HTR-8/SVneo (cell line): ENCODE results near the gene RHOU.

Experiments used
- DNase-seq: peaks from one replicate; pipeline ENCODE4 v3.0.0; 2011; ENCODE audit warnings: low spot score, mixed read lengths; ENCODE audit not compliant: insufficient read length
- FAIRE-seq: peaks from 2 replicates; lab custom pipeline; 2011; peaks lifted over from hg19 to GRCh38; lab: Jason Lieb, UNC

Gene RHOU

GRCh38 chr1:228735871-228736586 lies 750 bp downstream of the RHOU start:
- peak; percentile 25 for DNase-seq
- no peak for FAIRE-seq

- no peak for FAIRE-seq
- DNase-seq: no peak
Observed at GRCh38 chr1:228736844-228737445, 1.7 kb downstream of the RHOU start.

DNA sequence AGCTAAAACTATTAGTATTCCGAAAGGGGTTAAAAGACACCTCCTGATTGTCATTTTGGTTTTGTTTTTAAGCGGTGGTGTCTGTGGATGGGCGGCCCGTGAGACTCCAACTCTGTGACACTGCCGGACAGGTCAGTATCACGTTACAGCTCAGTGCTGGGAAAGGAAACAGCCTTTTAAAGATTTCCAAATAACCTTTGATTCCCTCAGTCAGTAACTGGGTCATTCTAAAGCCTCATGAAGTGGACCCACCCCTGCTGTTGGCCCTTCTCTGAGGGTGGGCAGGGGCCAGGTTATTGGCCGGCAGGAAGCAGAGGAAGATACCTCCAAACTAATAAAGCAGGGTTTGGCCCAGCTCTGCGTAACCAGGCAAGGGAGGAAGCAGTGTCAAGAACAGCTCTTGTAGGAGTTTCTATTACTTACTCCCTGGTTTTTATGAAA lies 2.3 kb downstream of the RHOU start:
- DNase-seq (no peak), FAIRE-seq (no peak)

DNA sequence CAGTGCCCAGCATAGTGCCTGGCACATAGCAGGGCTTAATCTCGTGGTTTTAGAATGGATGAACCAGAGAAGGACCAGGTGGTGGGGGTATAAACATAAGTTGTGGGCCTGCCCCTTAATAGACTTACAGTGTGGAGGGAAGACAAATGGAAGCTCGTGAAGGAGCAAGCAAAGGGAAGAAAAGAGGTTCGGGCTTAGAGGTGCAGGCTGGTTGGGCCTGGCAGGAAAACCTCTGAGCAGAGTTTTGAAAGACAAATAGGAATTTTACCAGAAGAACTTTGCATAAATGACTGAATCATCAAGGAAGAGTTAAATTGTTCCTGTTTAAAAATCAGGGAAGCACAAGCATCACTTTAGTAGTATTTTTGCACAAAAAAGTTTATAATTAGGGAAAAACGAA lies 4.5 kb downstream of the RHOU start:
- no peak for DNase-seq
- no peak for FAIRE-seq

DNA sequence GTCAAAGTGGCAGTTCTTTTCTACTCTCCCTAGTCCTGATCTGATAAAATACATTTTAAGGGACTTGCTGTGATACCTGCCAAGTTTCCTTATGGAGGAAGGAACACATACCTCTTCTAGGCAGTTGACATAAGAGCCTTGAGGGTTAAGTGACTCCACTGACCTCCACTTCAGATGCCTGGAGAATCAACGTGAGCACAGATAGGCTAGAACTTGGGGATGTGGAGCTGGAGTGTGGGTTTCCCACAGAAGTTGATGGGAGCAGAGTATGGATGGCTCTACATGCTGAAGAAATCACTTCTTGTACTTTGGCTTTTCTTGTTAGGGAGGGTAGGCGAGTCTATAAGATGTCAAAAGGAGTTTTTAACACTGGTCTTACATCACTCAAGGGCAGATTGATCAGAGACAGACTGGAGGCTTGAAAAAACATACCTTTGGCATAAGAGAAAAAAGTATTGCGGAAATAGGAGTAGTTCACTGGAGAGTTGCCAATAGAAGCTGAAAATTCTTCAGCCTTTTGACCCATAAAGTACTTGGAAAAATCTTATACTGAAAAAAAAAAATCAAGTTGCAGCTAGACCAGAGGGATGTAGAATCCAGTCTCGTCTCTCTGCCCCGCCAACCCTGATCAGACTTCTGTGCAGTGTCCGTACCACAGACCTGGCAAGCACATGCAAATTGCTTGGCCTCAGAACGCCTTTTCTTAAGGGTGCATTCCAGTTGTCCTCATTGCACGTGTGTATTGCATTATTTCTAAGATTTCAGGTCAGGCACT lies 5.5 kb downstream of the RHOU start:
- FAIRE-seq (no peak), DNase-seq (no peak)

DNA sequence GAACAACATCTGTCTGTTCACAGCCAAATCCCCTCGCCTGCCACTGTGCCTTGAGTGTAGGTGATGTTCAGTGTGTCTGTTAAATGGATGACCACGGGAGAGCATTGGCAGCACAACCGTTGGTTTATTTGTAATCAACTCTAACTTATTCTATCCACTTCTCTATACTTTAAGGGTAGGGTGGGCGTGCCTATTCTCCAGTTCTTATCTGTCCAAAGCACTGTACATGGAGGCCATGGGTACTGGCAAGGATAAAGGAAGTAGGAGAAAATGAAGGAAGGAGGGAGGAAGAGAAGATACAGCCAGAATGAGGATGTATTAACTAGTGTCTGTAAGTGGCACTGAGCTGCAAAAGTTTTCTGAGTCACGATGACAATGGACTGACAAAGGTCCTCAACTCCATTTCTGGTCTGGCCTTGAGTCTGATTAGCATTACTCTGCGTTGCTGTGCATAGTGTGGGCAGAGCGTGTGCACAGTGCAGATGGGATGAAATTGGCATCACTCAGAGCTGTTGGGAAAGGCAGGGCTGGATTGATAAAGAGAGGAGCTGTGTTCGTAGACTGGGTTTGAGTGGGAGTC lies 7.1 kb downstream of the RHOU start:
- DNase-seq (no peak), FAIRE-seq (no peak)

DNA sequence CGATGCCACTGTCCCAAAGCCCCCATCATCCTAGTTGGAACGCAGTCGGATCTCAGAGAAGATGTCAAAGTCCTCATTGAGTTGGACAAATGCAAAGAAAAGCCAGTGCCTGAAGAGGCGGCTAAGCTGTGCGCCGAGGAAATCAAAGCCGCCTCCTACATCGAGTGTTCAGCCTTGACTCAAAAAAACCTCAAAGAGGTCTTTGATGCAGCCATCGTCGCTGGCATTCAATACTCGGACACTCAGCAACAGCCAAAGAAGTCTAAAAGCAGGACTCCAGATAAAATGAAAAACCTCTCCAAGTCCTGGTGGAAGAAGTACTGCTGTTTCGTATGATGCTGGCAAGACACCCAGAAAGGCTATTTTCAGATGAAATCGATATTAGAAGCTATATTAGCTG lies 8.1 kb downstream of the RHOU start:
- no peak for DNase-seq
- FAIRE-seq: no peak

DNA sequence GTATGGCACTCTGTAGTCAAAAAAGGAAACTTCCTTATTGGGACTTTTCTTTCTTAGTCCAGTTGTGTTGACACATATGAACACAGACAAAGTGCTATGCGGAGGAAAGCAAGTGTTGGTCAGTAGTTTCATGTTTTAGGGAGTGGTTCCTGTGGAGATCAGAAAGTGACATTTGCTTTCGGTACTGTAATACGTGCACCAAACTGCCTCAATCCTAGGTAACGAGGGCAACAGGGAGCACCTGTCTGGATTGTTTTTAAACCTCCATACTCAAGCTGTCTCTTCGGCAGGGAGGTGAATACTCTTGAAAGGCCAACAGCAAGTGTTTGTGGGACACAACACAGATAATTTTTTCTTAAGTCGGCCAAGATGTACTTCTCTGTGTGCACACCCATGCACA lies 9.1 kb downstream of the RHOU start:
- DNase-seq: no peak
- no peak for FAIRE-seq

DNA sequence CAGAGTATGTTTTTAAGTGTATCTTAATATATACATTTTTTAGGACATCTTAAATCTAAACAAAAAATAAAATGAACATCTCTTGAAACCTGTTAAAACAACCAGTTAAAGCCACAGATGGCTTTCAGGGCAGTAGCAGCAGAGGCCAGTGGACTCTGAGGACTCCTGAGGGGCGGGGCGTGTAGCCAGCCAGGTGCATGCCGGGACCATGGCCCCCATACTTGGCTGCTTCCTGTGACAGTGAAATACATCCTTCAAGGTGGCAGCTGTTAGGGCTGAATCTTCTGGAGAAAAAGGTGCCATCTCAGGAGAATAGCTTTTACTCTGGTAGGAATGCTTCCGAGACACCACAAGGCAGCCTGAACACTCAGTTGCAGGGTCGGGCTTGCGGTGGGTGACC lies 9.6 kb downstream of the RHOU start:
- DNase-seq: no peak
- FAIRE-seq: no peak

- no peak for DNase-seq
- no peak for FAIRE-seq
Observed at GRCh38 chr1:228745497-228745896, 10.2 kb downstream of the RHOU start.

GRCh38 chr1:228747301-228747935 lies 12.1 kb downstream of the RHOU start:
- FAIRE-seq: no peak
- DNase-seq: no peak

DNA sequence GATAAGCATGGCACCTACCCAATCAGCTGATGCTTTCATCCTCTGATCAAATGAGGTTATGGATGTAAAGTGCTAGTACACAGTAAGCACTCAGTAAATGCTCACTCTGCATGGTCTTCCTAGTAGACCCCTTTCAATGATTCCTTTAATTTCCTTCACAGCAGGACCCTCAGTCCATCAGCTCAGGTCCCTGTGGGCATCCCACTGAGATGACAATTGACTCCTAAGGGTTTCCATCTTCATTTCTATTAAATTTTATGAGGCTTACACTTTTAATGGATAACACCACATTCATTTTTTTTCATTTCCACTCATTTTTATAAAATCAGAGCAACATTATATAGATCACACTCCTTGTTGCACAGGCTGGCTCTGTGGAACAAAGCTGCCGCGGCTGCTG lies 12.8 kb downstream of the RHOU start:
- DNase-seq (no peak), FAIRE-seq (no peak)

GRCh38 chr1:228748431-228748830 lies 13.2 kb downstream of the RHOU start:
- FAIRE-seq (no peak), DNase-seq (no peak)

- no peak for DNase-seq
- FAIRE-seq: no peak
Observed at GRCh38 chr1:228749765-228750164, 14.5 kb downstream of the RHOU start.

DNA sequence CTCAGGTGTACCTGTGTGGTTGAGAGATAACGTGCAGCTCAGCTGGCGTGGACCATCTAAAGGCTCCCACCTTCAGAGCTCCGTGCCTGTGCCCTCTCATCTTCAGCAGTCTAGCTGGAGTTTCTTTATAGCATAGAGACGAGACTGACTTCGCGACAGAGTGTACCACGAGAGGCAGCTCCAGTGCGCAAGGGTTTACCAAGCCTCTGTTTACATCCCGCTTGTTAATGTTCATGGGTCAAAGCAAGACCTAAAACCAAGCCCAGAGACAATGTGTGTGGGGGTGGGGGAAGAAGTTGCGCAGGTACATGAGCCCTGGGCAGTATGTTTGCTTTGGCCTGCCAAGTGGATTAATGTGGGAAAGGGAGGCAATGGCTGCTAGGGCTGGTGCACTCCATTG lies 15.6 kb downstream of the RHOU start:
- DNase-seq (no peak), FAIRE-seq (no peak)

DNA sequence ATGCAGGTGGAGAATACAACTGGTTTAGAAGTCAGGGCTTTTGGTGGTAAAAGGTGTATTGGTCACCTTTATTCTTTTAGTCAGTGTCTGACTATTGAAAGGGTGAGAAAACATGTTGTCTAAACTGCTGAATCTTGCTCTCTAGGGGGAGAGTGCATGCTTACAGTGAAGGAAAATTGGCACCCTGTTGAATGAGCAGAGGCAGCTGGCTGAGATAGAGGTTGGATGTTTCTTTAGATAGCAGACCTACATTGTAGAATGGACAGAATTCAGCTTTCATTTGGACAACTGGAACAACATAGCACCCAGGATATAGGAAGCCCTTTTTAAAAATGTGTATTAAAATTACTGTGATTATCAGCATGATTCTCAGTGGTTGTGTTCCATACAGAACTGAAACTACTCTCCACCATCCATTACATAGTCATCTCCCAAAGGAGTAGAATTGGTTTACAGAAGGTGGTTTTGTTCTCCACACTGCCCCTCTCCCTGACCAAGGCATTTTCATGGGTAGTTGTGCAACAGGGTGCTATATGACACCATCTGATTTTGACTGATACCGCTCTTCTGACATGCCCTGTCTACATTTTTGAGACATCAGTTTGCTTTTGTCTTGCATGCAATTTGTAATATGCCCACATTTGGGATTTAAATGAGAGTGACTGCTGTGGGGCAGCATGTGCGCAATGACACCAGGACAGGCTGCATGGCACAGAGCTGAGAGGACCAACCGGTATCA lies 16.2 kb downstream of the RHOU start:
- FAIRE-seq (no peak), DNase-seq (no peak)

DNA sequence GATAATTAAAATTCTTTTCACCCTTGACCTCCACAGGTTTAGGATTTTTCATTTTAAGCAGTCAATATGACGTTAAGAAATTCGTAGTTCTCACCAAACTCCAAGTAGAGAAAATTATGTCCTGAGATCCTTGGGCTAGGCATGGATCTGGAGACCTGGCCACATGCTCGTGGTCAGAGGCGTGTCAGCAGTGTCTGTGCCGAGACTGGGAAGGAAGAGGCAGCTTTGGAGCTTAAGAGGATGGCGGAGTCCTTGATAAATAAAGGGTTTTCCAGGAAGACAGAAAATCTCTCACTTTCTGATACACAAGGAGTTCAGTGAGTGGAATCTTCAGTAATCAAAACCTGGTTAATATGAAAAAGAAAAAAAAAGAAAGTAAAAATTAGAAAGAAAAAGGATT lies 17.0 kb downstream of the RHOU start:
- FAIRE-seq (no peak), DNase-seq (no peak)

DNA sequence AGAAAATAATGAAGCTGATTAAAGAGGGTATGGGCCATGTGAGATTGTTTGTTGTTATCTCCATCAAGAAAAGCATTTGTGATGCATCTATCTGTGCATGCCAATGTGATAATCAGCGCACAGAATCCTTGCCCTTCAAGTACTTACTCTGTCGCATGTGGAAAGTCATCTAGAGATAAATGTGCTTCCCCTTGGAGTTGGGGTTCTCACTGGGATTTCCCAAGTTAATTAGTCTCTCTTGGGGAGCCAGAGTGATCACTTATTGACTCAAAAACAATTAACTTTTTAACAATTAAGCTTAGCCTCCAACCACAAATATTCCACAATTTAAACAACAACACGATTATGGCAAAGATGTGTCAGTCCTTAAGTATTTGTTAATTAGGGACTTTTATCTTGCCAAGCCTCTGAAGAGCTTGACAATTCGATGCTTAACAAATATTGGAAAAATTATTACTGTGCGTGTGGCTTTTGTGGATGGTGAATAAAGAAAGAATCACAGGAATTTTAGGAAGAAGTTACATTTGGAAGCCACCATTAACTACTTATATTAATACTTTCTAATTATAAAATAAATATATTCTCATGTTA lies 17.5 kb downstream of the RHOU start:
- no peak for DNase-seq
- no peak for FAIRE-seq

DNA sequence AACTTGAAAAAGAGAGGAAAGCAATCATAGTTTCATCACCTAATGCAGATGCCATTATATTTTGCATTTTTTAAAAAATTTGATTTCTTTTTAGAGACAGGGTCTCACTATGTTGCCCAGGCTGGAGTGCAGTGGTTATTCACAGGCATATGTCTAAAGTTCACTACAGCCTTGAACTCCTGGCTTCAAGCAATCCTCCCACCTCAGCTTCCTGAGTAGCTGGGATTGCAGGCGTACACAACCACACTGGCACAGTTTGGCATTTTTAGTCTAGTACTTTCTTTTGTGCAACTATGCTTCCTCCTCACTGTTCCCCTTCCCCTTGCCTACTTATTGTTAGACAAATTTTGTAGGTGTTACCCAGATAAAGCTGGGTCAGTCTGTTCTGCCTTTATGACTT lies 18.0 kb downstream of the RHOU start:
- no peak for FAIRE-seq

More for the DNA sequence above, 18.0 kb downstream of the RHOU start:
- no peak for DNase-seq
